ENCODE data around the gene ZNRF2. TPM values are rescaled to one million over a fixed set of nuclear protein-coding genes. Genes with fewer than 3 reads are reported as not detected.
A peak's percentile ranks its signal among the peaks of the same experiment; 100 is the strongest.

ZNRF2 gene
- 10 to 100 TPM; 14.5 to 15.9 (median 15.3) TPM for polyA plus RNA-seq (ENCODE audit: insufficient read length in 3 of 3)
- long read RNA-seq, donor 1, transcript ZNRF2-201 (5 exons, 3,460 nt), result major isoform, 7 of 31 reads
- long read RNA-seq, donor 1, partial matches to known transcripts, result 24 of 31 reads
- long read RNA-seq, donor 1, other reads (novel, unspliced or antisense), result 0 of 31 reads
- long read RNA-seq, donor 2, transcript ZNRF2-201 (5 exons, 3,460 nt), result major isoform, 18 of 33 reads
- long read RNA-seq, donor 2, partial matches to known transcripts, result 15 of 33 reads
- long read RNA-seq, donor 2, other reads (novel, unspliced or antisense), result 0 of 33 reads
- long read RNA-seq, donor 3, partial matches to known transcripts, result 11 of 15 reads
- long read RNA-seq, donor 3, other reads (novel, unspliced or antisense), result 0 of 15 reads
- long read RNA-seq, donor 4, transcript ZNRF2-201 (5 exons, 3,460 nt), result major isoform, 7 of 24 reads
- long read RNA-seq, donor 4, partial matches to known transcripts, result 17 of 24 reads
- long read RNA-seq, donor 4, other reads (novel, unspliced or antisense), result 0 of 24 reads
- long read RNA-seq, donor 5, transcript ZNRF2-201 (5 exons, 3,460 nt), result major isoform, 9 of 16 reads
- long read RNA-seq, donor 5, partial matches to known transcripts, result 7 of 16 reads
- long read RNA-seq, donor 5, other reads (novel, unspliced or antisense), result 0 of 16 reads
- long read RNA-seq, donor 6, transcript ZNRF2-201 (5 exons, 3,460 nt), result major isoform, 12 of 29 reads
- long read RNA-seq, donor 6, partial matches to known transcripts, result 17 of 29 reads
- long read RNA-seq, donor 6, other reads (novel, unspliced or antisense), result 0 of 29 reads
- long read RNA-seq, donor 7, transcript ZNRF2-201 (5 exons, 3,460 nt), result major isoform, 16 of 26 reads
- long read RNA-seq, donor 7, partial matches to known transcripts, result 10 of 26 reads
- long read RNA-seq, donor 7, other reads (novel, unspliced or antisense), result 0 of 26 reads
- long read RNA-seq, donor 8, partial matches to known transcripts, result 0 of 2 reads
- long read RNA-seq, donor 8, other reads (novel, unspliced or antisense), result 0 of 2 reads
- long read RNA-seq, donor 9, transcript ZNRF2-201 (5 exons, 3,460 nt), result major isoform, 19 of 44 reads
- long read RNA-seq, donor 9, partial matches to known transcripts, result 25 of 44 reads
- long read RNA-seq, donor 9, other reads (novel, unspliced or antisense), result 0 of 44 reads
- long read RNA-seq, donor 10, transcript ZNRF2-201 (5 exons, 3,460 nt), result major isoform, 13 of 23 reads
- long read RNA-seq, donor 10, partial matches to known transcripts, result 10 of 23 reads
- long read RNA-seq, donor 10, other reads (novel, unspliced or antisense), result 0 of 23 reads
- long read RNA-seq, donor 11, transcript ZNRF2-201 (5 exons, 3,460 nt), result major isoform, 12 of 12 reads
- long read RNA-seq, donor 11, partial matches to known transcripts, result 0 of 12 reads
- long read RNA-seq, donor 11, other reads (novel, unspliced or antisense), result 0 of 12 reads
- long read RNA-seq, donor 12, transcript ZNRF2-201 (5 exons, 3,460 nt), result major isoform, 19 of 50 reads
- long read RNA-seq, donor 12, partial matches to known transcripts, result 31 of 50 reads
- long read RNA-seq, donor 12, other reads (novel, unspliced or antisense), result 0 of 50 reads
- long read RNA-seq, donor 13, transcript ZNRF2-201 (5 exons, 3,460 nt), result major isoform, 9 of 9 reads
- long read RNA-seq, donor 13, partial matches to known transcripts, result 0 of 9 reads
- long read RNA-seq, donor 13, other reads (novel, unspliced or antisense), result 0 of 9 reads
- long read RNA-seq, donor 14, transcript ZNRF2-201 (5 exons, 3,460 nt), result major isoform, 19 of 25 reads
- long read RNA-seq, donor 14, partial matches to known transcripts, result 6 of 25 reads
- long read RNA-seq, donor 14, other reads (novel, unspliced or antisense), result 0 of 25 reads
- long read RNA-seq, donor 15, transcript ZNRF2-201 (5 exons, 3,460 nt), result major isoform, 14 of 37 reads
- long read RNA-seq, donor 15, partial matches to known transcripts, result 23 of 37 reads
- long read RNA-seq, donor 15, other reads (novel, unspliced or antisense), result 0 of 37 reads
- long read RNA-seq, donor 16, transcript ZNRF2-201 (5 exons, 3,460 nt), result major isoform, 6 of 18 reads
- long read RNA-seq, donor 16, partial matches to known transcripts, result 12 of 18 reads
- long read RNA-seq, donor 16, other reads (novel, unspliced or antisense), result 0 of 18 reads

GRCh38 chr7:30284298-30285066 is at the start of gene ZNRF2:
ZNRF2 (plus strand) TSS chr7:30284597; CDS start chr7:30285358, 761 bp downstream.
- peak; percentile 98 for DNase-seq

GRCh38 chr7:30237271-30237695 is 47.1 kb upstream of the ZNRF2 start:
- DNase-seq, result no peak

GRCh38 chr7:30238721-30239441 is 45.5 kb upstream of the ZNRF2 start:
- no peak for DNase-seq

- DNase-seq, result no peak
These were observed 44.1 kb upstream of the ZNRF2 start for GRCh38 chr7:30240106-30240800.

GRCh38 chr7:30241767-30242166 is 42.6 kb upstream of the ZNRF2 start:
- DNase-seq, result no peak

GRCh38 chr7:30244340-30244739 is 40.1 kb upstream of the ZNRF2 start:
- DNase-seq, result no peak

- no peak for DNase-seq
These were observed 38.5 kb upstream of the ZNRF2 start for GRCh38 chr7:30245913-30246312.

- no peak for DNase-seq
These were observed 38.0 kb upstream of the ZNRF2 start for GRCh38 chr7:30246392-30246791.

GRCh38 chr7:30247541-30248401 is 36.6 kb upstream of the ZNRF2 start:
- DNase-seq, result no peak

- no peak for DNase-seq
These were observed 35.1 kb upstream of the ZNRF2 start for GRCh38 chr7:30249316-30249715.

- DNase-seq, result no peak
These were observed 34.2 kb upstream of the ZNRF2 start for GRCh38 chr7:30249986-30250774.

- DNase-seq, result no peak
These were observed 32.6 kb upstream of the ZNRF2 start for GRCh38 chr7:30251708-30252329.

GRCh38 chr7:30252885-30253795 is 31.3 kb upstream of the ZNRF2 start:
- peak; percentile 39 for DNase-seq

GRCh38 chr7:30253796-30254165 is 30.6 kb upstream of the ZNRF2 start:
- no peak for DNase-seq
